ENCODE data around the gene SREK1.
"Not testable (repeated sequence)": the region's sequence is repeated elsewhere in the genome, so short reads cannot be mapped to it uniquely, and the experiment has no call there.

The SREK1 gene

GRCh38 chr5:66222455-66222854, 78.4 kb downstream of the SREK1 start:
- no peak for DNase-seq (ENCODE audit: low spot score)

GRCh38 chr5:66222896-66223295, 78.8 kb downstream of the SREK1 start:
- not testable (repeated sequence) for DNase-seq (ENCODE audit: low spot score)

- DNase-seq (ENCODE audit: low spot score) = no peak
Measured at GRCh38 chr5:66223637-66224036, 79.5 kb downstream of the SREK1 start.

GRCh38 chr5:66224274-66224673, 80.2 kb downstream of the SREK1 start:
- DNase-seq (ENCODE audit: low spot score) = no peak

- DNase-seq (ENCODE audit: low spot score) = no peak
Measured at GRCh38 chr5:66224773-66225553, 80.9 kb downstream of the SREK1 start.

- no peak for DNase-seq (ENCODE audit: low spot score)
Measured at GRCh38 chr5:66230551-66230950, 86.5 kb downstream of the SREK1 start.

- no peak for DNase-seq (ENCODE audit: low spot score)
Measured at GRCh38 chr5:66231508-66231907, 87.4 kb downstream of the SREK1 start.

GRCh38 chr5:66232275-66232674, 88.2 kb downstream of the SREK1 start:
- no peak for DNase-seq (ENCODE audit: low spot score)

- no peak for DNase-seq (ENCODE audit: low spot score)
Measured at GRCh38 chr5:66232706-66233445, 88.8 kb downstream of the SREK1 start.

Measured in activated CD4-positive, alpha-beta T cell treated with anti-CD3 and anti-CD28 coated beads, Interleukin-2, Interleukin-4, amounts not matched to agents 100 ng/mL and 50 ng/mL, durations not matched to agents 16 hours and 8 hours (primary cell).